ENCODE data around the gene CSMD2.

CSMD2 gene

GRCh38 chr1:33723251-33723650 is 441.8 kb downstream of the CSMD2 start:
- H3K36me3 Mint-ChIP-seq (ENCODE audit: low read depth): no peaks in the 10 kb centered on the region

GRCh38 chr1:33721301-33721815 is 443.7 kb downstream of the CSMD2 start:
- no peak overlapping the region for H3K4me3 Mint-ChIP-seq
- no peaks in the 10 kb centered on the region for H3K36me3 Mint-ChIP-seq (ENCODE audit: low read depth)
- no peak overlapping the region for H3K27ac Mint-ChIP-seq
- no peaks in the 10 kb centered on the region for H3K27me3 Mint-ChIP-seq (ENCODE audit: low read depth)
- no peaks in the 10 kb centered on the region for H3K4me1 Mint-ChIP-seq (ENCODE audit: low read depth)
- no peak for DNase-seq (ENCODE audit: low spot score)
- H3K9me3 Mint-ChIP-seq: no peaks in the 10 kb centered on the region

More at GRCh38 chr1:33723251-33723650, 441.8 kb downstream of the CSMD2 start:
- Mint-ChIP-seq H3K4me3 (no peak overlapping the region), H3K9me3 (no peaks in the 10 kb centered on the region), H3K27ac (no peak overlapping the region), H3K27me3 (ENCODE audit: low read depth) (no peaks in the 10 kb centered on the region), H3K4me1 (ENCODE audit: low read depth) (no peaks in the 10 kb centered on the region)
- DNase-seq (ENCODE audit: low spot score): no peak

GRCh38 chr1:33719771-33720670 is 445.0 kb downstream of the CSMD2 start:
- Mint-ChIP-seq H3K4me1 (ENCODE audit: low read depth) (no peaks in the 10 kb centered on the region), H3K27ac (no peak overlapping the region), H3K9me3 (no peaks in the 10 kb centered on the region), H3K36me3 (ENCODE audit: low read depth) (no peaks in the 10 kb centered on the region), H3K4me3 (no peak overlapping the region), H3K27me3 (ENCODE audit: low read depth) (no peaks in the 10 kb centered on the region)
- DNase-seq (ENCODE audit: low spot score): no peak

GRCh38 chr1:33719326-33719725 is 445.7 kb downstream of the CSMD2 start:
- Mint-ChIP-seq H3K9me3 (no peaks in the 10 kb centered on the region), H3K36me3 (ENCODE audit: low read depth) (no peaks in the 10 kb centered on the region), H3K27ac (no peak overlapping the region), H3K4me3 (no peak overlapping the region), H3K27me3 (ENCODE audit: low read depth) (no peaks in the 10 kb centered on the region), H3K4me1 (ENCODE audit: low read depth) (no peaks in the 10 kb centered on the region)
- DNase-seq (ENCODE audit: low spot score): no peak

DNA sequence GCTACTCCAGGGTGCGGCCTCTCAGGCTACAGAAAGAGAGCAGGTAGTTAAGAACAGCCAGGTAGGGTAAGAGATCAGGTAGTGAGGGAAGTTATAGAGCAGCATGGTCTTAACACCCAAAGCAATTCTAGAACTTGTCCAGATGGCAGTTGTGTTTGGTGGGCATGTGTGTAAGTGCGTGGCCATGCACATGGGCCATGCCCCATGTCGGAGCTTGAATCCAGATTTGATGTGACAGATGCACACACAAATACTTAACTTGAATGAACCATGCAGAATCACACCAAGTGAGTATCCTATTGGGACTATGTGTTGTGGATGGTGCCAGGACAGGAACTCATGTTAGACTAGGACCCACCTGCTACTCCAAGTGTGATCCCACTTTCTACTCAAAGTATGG is 446.8 kb downstream of the CSMD2 start:
- Mint-ChIP-seq H3K27ac (no peak overlapping the region), H3K27me3 (ENCODE audit: low read depth) (no peaks in the 10 kb centered on the region), H3K9me3 (no peaks in the 10 kb centered on the region), H3K4me1 (ENCODE audit: low read depth) (no peaks in the 10 kb centered on the region), H3K4me3 (no peak overlapping the region), H3K36me3 (ENCODE audit: low read depth) (no peaks in the 10 kb centered on the region)
- DNase-seq (ENCODE audit: low spot score): no peak

- no peaks in the 10 kb centered on the region for H3K27me3 Mint-ChIP-seq (ENCODE audit: low read depth)
- no peak overlapping the region for H3K4me3 Mint-ChIP-seq
- H3K9me3 Mint-ChIP-seq: no peaks in the 10 kb centered on the region
- no peak overlapping the region for H3K27ac Mint-ChIP-seq
- H3K4me1 Mint-ChIP-seq (ENCODE audit: low read depth): no peaks in the 10 kb centered on the region
- DNase-seq (ENCODE audit: low spot score): no peak
- no peaks in the 10 kb centered on the region for H3K36me3 Mint-ChIP-seq (ENCODE audit: low read depth)
These were observed 447.9 kb downstream of the CSMD2 start for GRCh38 chr1:33716976-33717688.

- no peaks in the 10 kb centered on the region for H3K36me3 Mint-ChIP-seq (ENCODE audit: low read depth)
- DNase-seq (ENCODE audit: low spot score): no peak
- H3K4me3 Mint-ChIP-seq: no peak overlapping the region
- H3K27me3 Mint-ChIP-seq (ENCODE audit: low read depth): no peaks in the 10 kb centered on the region
- no peaks in the 10 kb centered on the region for H3K9me3 Mint-ChIP-seq
- no peak overlapping the region for H3K27ac Mint-ChIP-seq
- H3K4me1 Mint-ChIP-seq (ENCODE audit: low read depth): no peaks in the 10 kb centered on the region
These were observed 449.7 kb downstream of the CSMD2 start for GRCh38 chr1:33715195-33715811.

- Mint-ChIP-seq H3K4me3 (no peak overlapping the region), H3K9me3 (no peaks in the 10 kb centered on the region), H3K36me3 (ENCODE audit: low read depth) (no peaks in the 10 kb centered on the region), H3K27me3 (ENCODE audit: low read depth) (peaks cover 1% of the 10 kb centered on the region), H3K4me1 (ENCODE audit: low read depth) (no peaks in the 10 kb centered on the region), H3K27ac (no peak overlapping the region)
- DNase-seq (ENCODE audit: low spot score): no peak
These were observed 450.6 kb downstream of the CSMD2 start for GRCh38 chr1:33714421-33714820.

- H3K27ac Mint-ChIP-seq: no peak overlapping the region
- no peak overlapping the region for H3K4me3 Mint-ChIP-seq
- H3K27me3 Mint-ChIP-seq (ENCODE audit: low read depth): peaks cover 2% of the 10 kb centered on the region
- H3K36me3 Mint-ChIP-seq (ENCODE audit: low read depth): no peaks in the 10 kb centered on the region
- H3K9me3 Mint-ChIP-seq: no peaks in the 10 kb centered on the region
- DNase-seq (ENCODE audit: low spot score): no peak
- H3K4me1 Mint-ChIP-seq (ENCODE audit: low read depth): no peaks in the 10 kb centered on the region
These were observed 451.8 kb downstream of the CSMD2 start for GRCh38 chr1:33713058-33713877.

- Mint-ChIP-seq H3K36me3 (ENCODE audit: low read depth) (no peaks in the 10 kb centered on the region), H3K27ac (no peak overlapping the region), H3K4me1 (ENCODE audit: low read depth) (no peaks in the 10 kb centered on the region), H3K4me3 (no peak overlapping the region), H3K27me3 (ENCODE audit: low read depth) (peaks cover 2% of the 10 kb centered on the region), H3K9me3 (no peaks in the 10 kb centered on the region)
- no peak for DNase-seq (ENCODE audit: low spot score)
These were observed 452.8 kb downstream of the CSMD2 start for GRCh38 chr1:33712186-33712585.

DNA sequence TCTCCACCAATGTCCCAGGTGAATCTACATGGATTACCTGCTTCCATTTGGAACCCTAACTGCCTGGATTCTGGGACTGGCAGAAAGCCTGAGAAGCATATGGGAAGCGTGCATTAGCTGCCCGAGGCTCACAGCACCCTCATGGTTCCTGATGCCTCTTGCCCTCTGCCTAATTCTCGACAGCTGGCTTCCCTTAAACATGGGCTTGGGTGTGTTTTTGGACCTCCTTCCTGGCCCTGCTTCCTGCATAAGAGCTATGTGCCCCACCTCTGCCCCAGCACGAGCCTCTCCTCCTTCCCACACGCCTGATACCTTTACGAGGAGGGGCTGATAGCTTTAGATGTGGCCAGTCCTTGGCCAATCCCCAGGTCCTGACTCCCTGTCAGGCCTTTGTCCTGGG is 453.5 kb downstream of the CSMD2 start:
- no peak overlapping the region for H3K4me3 Mint-ChIP-seq
- H3K9me3 Mint-ChIP-seq: no peaks in the 10 kb centered on the region
- H3K27ac Mint-ChIP-seq: no peak overlapping the region
- H3K4me1 Mint-ChIP-seq (ENCODE audit: low read depth): no peaks in the 10 kb centered on the region
- H3K36me3 Mint-ChIP-seq (ENCODE audit: low read depth): no peaks in the 10 kb centered on the region
- H3K27me3 Mint-ChIP-seq (ENCODE audit: low read depth): peaks cover 2% of the 10 kb centered on the region
- no peak for DNase-seq (ENCODE audit: low spot score)

- Mint-ChIP-seq H3K9me3 (no peaks in the 10 kb centered on the region), H3K27ac (no peak overlapping the region), H3K27me3 (ENCODE audit: low read depth) (peaks cover 2% of the 10 kb centered on the region), H3K4me1 (ENCODE audit: low read depth) (no peaks in the 10 kb centered on the region), H3K36me3 (ENCODE audit: low read depth) (no peaks in the 10 kb centered on the region), H3K4me3 (no peak overlapping the region)
- DNase-seq (ENCODE audit: low spot score): no peak
These were observed 454.1 kb downstream of the CSMD2 start for GRCh38 chr1:33710967-33711366.

Measured in T-helper 2 cell treated with Interferon-gamma antibody and Interleukin-4, amounts not matched to agents 5 μg/mL and 100 μg/mL, for 36 hours (primary cell).